Uterus (tissue), 2 donors: ENCODE results near the gene VAMP7.

Source experiments
- POLR2A ChIP-seq, 2 donors: fragments of 450-650 bp; IDR thresholded peaks; one replicate each; pipeline ENCODE4 v1.6.1; 2016; ENCODE audit warnings: antibody characterized with exemption in 2 of 2, mild to moderate bottlenecking in 1 of 2, moderate library complexity in 1 of 2
- TF ChIP-seq, protein P1 (sequence below), 4 experiments: fragments of 200-600 bp in 2 of 4; fragments of 450-650 bp in 2 of 4; sonication (generic) in 2 of 4; IDR thresholded peaks; one replicate each; pipeline ENCODE4 v1.5.1; 2016 to 2019; ENCODE audit warnings: antibody characterized with exemption in 4 of 4, mild to moderate bottlenecking in 2 of 4, moderate library complexity in 1 of 4

DNA sequence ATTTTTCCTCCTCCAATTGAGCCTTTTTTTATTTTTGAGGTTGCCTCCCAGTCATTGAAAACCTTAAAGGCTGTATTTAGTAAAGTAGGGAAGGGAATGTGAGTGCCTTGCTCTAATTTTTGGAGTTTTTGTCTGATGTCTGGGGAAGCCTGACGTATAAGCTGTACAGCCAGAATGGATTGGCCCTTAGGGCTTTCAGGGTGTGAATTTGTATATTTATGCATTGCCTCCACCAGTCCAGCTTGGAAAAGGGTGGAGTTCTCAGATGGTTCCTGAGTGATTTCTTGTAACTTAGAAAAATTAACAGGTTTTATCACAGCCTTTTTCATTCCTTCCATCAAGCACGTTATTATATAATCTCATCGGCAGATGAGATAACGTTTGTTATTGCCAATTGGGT, 107.7 kb downstream of the VAMP7 start:
- TF ChIP-seq, protein P1, sequence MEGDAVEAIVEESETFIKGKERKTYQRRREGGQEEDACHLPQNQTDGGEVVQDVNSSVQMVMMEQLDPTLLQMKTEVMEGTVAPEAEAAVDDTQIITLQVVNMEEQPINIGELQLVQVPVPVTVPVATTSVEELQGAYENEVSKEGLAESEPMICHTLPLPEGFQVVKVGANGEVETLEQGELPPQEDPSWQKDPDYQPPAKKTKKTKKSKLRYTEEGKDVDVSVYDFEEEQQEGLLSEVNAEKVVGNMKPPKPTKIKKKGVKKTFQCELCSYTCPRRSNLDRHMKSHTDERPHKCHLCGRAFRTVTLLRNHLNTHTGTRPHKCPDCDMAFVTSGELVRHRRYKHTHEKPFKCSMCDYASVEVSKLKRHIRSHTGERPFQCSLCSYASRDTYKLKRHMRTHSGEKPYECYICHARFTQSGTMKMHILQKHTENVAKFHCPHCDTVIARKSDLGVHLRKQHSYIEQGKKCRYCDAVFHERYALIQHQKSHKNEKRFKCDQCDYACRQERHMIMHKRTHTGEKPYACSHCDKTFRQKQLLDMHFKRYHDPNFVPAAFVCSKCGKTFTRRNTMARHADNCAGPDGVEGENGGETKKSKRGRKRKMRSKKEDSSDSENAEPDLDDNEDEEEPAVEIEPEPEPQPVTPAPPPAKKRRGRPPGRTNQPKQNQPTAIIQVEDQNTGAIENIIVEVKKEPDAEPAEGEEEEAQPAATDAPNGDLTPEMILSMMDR (IDR thresholded peaks at IDR 0.05), result no peak
- TF ChIP-seq POLR2A (IDR thresholded peaks at IDR 0.05), result no peak
